H54 (cell line): ENCODE data around the gene BOD1L2.

ENCODE experiments used
- DNase-seq: peaks from one replicate; pipeline ENCODE4 v3.0.0; 2011; ENCODE audit warnings: low spot score, mixed read lengths; ENCODE audit not compliant: insufficient read length
- FAIRE-seq: peaks from 3 replicates; lab custom pipeline; 2011; peaks lifted over from hg19 to GRCh38; lab: Jason Lieb, UNC
- POLR2A ChIP-seq: IDR thresholded peaks from 2 replicates; pipeline ENCODE4 v1.6.1; 2011; ENCODE audit warnings: low read depth, mild to moderate bottlenecking, low read length

Gene BOD1L2

DNA sequence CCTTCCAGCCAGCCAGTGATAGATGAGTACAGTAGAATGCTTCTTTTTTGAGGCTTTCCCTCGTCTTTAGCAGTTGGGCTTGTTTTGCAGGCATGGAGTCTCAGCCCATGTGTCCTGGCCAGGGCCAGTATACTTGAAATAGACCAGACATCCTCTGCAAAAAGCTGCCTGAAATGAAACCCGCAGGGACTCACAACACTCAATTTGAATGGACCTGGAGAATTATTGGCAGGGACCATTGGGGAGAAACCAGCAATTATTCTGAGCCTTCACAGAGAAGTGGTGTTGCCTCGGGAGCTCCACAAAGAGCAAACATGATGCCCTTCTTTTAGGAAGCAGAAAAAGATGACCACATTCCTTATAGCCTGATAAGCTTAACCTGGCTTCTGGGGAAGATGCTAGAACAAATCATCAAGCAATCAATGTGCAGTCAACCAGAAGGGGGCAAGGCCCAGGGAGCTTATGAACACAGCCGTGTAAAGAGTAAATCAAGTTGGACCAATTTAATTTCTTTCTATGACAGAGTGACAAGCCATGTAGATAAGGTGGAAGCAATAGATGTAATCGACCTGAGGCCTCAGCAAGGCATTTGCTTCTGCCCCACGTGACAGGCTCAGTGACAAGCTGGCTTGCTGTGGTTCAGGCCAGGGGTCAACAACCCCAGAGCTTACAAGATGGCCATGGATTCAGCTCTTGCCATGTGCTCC lies 42.1 kb downstream of the BOD1L2 start:
- DNase-seq, result no peak
- no peak for FAIRE-seq

DNA sequence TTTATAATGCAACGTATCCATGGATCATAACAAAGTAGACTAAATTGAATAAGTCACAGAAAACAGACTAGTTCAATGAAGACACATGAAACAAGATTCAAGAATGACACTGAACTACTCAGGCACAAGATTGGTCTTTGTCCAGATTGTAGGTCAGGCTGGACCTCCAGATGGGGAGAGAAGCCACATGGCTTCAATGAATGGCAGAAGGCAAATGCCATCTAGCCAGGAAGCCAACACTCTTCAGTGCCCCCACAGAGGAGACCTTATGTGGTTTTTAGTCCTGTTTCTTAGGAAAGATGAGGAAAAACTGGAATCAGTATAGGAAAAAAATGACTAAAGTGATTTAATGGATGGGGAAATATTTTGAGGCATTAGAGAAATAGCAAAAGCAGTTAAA lies 43.1 kb downstream of the BOD1L2 start:
- FAIRE-seq (no peak), DNase-seq (no peak)
- no peak for TF ChIP-seq POLR2A

More for the DNA sequence above, 42.1 kb downstream of the BOD1L2 start:
- no peak for TF ChIP-seq POLR2A

DNA sequence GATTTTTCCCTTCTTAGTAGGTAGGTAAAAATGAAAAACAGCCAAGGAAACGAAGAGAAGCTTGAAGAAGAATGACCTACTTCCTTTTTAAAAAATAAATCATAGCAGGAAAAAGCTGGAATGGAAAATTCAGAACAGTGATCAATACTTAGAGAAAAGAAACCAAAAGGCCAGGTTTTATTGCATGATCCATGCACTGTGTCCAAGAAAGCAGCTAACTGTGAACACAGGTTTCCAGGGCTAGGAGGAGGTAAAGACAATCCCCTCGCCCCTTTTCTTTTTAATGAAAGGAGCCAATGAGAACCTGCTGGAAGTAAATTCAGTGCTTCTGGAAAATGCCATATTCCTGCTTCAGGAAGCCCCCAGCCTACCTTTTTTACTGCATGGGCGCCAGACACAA lies 47.2 kb downstream of the BOD1L2 start:
- DNase-seq (no peak), FAIRE-seq (no peak)
- no peak for TF ChIP-seq POLR2A

DNA sequence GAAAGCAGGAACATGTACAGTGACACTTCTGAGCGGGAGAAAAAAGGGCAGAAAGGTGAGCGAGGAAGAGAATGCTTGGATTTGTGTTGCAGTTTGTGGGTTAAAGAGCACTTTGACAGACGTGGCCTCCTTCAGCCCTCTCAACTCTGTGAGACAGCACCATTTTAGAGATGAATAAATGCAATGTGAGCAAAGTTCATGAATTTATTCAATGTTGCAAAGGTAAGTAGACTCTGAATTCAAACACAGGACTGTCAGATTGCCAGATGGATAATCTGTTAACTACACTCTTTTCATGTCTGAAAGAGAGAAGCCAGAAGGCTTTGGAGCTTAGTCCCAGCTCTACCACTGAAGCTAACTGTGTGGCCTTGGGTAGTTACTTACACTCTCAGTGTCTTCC lies 47.7 kb downstream of the BOD1L2 start:
- FAIRE-seq, result no peak

DNA sequence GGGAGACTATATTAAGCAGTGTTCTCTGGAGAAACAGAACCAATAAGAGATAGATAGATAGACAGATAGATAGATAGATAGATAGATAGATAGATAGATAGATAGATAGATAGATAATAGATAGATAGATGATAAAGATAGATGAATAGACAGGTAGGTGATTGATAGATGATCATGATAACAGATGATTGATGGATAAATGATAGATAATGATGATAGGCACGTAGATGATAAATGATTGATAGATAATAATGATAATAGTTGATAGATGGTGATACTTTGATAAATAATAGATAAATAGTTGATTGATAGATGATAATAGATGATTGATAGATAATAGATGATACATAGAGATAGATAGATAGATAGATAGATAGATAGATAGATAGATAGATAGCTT lies 48.5 kb downstream of the BOD1L2 start:
- no peak for TF ChIP-seq POLR2A
- FAIRE-seq, result no peak
- DNase-seq, result no peak

More for the DNA sequence above, 47.7 kb downstream of the BOD1L2 start:
- no peak for DNase-seq
- no peak for TF ChIP-seq POLR2A

DNA sequence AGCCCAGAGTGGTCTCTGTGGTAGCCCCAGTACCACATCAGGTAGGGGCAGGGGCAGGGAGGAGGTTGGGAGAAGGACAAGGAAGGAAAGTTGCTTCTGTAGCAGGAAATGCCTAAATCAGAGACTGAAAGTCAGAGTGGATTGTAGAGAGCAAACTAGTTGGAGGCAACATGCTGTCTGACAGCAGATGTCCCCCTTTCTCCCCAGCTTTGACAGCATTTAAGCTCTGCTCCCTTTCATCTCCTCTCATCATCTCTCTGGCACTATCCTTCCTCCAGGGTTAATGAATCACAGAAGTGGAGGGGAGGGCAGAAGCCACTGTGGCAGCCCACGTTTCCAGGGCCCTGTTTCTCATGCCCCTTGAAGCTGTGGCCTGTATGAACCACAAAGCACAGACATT lies 50.4 kb downstream of the BOD1L2 start:
- FAIRE-seq (no peak), DNase-seq (no peak)
- no peak for TF ChIP-seq POLR2A

DNA sequence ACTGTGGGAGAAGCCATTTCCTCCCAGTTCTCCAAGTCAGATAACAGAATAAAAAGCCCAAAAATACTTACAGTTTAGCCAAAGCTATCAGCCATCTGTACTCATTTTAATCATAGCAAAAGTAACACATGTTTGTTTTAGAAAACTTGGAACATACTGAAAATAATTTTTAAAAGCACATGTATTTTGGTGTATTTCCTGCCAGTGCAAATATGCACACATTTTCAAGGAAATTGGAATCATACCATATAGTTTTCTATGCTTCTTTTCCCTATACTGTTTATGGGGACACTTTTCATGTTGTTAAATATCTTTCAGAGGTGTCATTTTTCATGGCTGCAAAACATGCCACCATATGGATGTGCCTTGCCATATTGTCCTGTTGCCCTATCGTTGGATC lies 51.2 kb downstream of the BOD1L2 start:
- FAIRE-seq (no peak), DNase-seq (no peak)
- no peak for TF ChIP-seq POLR2A
